HUES48 (cell line): ENCODE data around the gene METAP1.

Source experiments
- H3K27ac ChIP-seq: one replicate; pipeline ENCODE4 v1.7.0; 2013; ENCODE audit warnings: low read depth, low read length, inconsistent platforms
- H3K27me3 ChIP-seq: 2 replicates; pipeline ENCODE4 v1.6.1; 2013; ENCODE audit warnings: mild to moderate bottlenecking, low read length; ENCODE audit not compliant: control insufficient read depth, insufficient read depth
- H3K36me3 ChIP-seq: 2 replicates; pipeline ENCODE4 v1.6.1; 2013; ENCODE audit warnings: low read length; ENCODE audit not compliant: control insufficient read depth, insufficient read depth
- H3K4me1 ChIP-seq: 2 replicates; pipeline ENCODE4 v1.6.1; 2013; ENCODE audit warnings: mild to moderate bottlenecking, low read length; ENCODE audit not compliant: control insufficient read depth, insufficient read depth
- H3K4me3 ChIP-seq: 2 replicates; pipeline ENCODE4 v1.5.1; 2013; ENCODE audit warnings: mild to moderate bottlenecking, low read depth, low read length
- H3K9ac ChIP-seq: 2 replicates; pipeline ENCODE4 v1.6.1; 2013; ENCODE audit warnings: mild to moderate bottlenecking, low read depth, low read length, moderate library complexity
- H3K9me3 ChIP-seq: 2 replicates; pipeline ENCODE4 v1.6.1; 2013; ENCODE audit warnings: low read length; ENCODE audit not compliant: control insufficient read depth, insufficient read depth

The METAP1 gene

DNA sequence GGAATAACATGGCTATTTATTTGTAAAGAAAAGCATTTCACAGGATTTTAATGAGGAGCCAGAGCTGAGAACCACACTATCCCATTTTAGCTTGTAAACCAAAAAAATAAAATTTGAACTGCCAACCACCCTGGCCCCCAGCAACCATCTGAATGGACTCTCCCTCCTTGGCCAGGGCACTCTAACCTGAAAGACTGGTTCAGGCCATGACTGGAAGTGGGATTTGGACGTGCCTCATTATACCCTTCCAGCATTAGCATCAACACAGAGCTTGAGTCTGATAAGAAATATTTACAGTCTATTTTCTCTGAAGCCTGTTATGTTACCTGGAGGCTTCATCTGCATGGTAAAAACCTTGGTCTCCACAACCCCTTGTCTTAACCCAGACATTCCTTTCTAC is 30.0 kb downstream of the METAP1 start:
- H3K9me3 ChIP-seq, result peaks cover 10% of the 10 kb centered on the region; the same call in 1 of the 2 replicates
- H3K4me3 ChIP-seq, result no peak overlapping the region
- peaks cover 35% of the 10 kb centered on the region for H3K4me1 ChIP-seq
- H3K36me3 ChIP-seq, result peaks cover 13% of the 10 kb centered on the region; the same call in 1 of the 2 replicates
- no peak overlapping the region for H3K9ac ChIP-seq
- H3K27me3 ChIP-seq, result no peaks in the 10 kb centered on the region
- H3K27ac ChIP-seq, result no peak overlapping the region

DNA sequence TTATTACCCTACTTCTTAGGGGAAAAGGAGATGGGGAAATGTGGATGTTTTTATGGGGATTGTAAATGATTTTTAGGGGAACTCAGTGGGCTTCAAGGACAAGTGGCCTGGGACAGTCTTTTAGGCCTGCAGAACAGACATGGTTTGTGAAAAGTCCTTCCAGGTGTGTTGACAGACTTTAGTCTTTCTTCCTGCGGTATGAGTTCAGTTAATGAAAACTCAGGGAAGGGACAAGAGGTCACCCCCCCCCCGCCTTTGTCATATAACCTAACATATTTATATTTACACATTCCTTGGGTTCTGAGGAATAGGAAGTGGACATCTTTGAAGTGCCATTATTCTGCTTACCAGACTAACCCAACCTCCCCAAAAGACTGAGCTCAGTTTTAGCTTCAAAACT is 31.8 kb downstream of the METAP1 start:
- H3K4me3 ChIP-seq, result no peak overlapping the region
- H3K36me3 ChIP-seq, result peaks cover 19% of the 10 kb centered on the region; the same call in 1 of the 2 replicates

GRCh38 chr4:99028187-99028586 is 32.7 kb downstream of the METAP1 start:
- H3K36me3 ChIP-seq, result peaks cover 19% of the 10 kb centered on the region; the same call in 1 of the 2 replicates
- no peaks in the 10 kb centered on the region for H3K27me3 ChIP-seq
- no peak overlapping the region for H3K27ac ChIP-seq
- H3K9me3 ChIP-seq, result no peaks in the 10 kb centered on the region
- H3K4me1 ChIP-seq, result peaks cover 39% of the 10 kb centered on the region
- H3K4me3 ChIP-seq, result no peak overlapping the region
- H3K9ac ChIP-seq, result no peak overlapping the region

More for the DNA sequence above, 31.8 kb downstream of the METAP1 start:
- no peaks in the 10 kb centered on the region for H3K9me3 ChIP-seq
- H3K4me1 ChIP-seq, result peaks cover 36% of the 10 kb centered on the region
- no peak overlapping the region for H3K9ac ChIP-seq
- H3K27ac ChIP-seq, result no peak overlapping the region
- H3K27me3 ChIP-seq, result no peaks in the 10 kb centered on the region

DNA sequence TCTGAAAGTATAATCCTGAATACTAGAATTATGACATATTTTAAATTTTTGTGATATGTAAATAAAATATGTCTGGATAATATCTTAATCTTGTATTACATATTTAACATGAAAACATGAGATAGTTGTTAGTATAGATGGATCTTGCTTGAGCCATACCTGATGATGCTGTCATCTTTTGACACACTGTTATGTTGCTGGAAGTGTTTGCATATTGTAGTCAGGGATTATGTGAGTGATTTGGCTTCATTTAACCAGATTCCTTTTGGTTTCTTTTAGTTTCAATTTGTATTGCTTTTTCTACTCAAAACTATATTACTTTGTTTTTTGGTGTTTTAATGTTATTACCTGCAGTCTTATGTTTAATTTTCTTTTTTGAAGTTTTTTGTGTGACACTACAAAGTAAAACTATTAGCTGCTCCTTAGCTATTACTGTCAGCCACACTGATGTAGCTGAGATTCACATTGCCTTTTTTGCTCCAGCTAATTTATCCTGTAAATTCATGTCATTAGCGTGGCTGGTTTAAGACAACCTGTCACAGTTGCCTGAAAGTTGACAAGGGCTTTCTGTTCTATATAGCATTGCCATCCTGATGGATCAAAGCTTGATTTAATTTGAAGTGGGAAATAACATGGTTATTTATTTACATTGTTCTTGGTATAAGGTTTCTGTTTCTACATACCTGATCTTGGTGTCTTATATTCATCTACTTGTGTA is 33.7 kb downstream of the METAP1 start:
- H3K36me3 ChIP-seq, result peaks cover 19% of the 10 kb centered on the region; the same call in 1 of the 2 replicates
- no peaks in the 10 kb centered on the region for H3K9me3 ChIP-seq
- no peak overlapping the region for H3K27ac ChIP-seq
- H3K4me1 ChIP-seq, result peaks cover 30% of the 10 kb centered on the region
- no peaks in the 10 kb centered on the region for H3K27me3 ChIP-seq
- H3K4me3 ChIP-seq, result no peak overlapping the region
- H3K9ac ChIP-seq, result no peak overlapping the region

DNA sequence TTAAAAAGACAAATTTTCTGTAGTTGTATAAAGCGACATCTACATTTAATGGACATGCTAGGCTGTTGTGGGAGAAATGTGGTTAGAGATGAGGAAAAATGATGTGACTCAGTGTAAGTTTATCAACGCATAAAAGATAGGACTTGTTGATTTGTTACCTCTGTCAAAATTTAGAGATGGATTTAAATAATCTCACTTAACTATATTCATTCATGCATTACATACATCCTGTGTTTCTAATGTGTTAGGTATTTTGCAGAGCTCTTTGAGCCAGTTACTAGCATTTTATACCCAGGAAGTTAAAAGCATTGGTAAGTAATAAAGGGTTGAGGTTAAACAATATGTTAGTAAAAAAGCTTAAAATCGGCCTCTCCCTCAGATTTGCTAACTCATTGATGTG is 34.3 kb downstream of the METAP1 start:
- Histone ChIP-seq H3K4me1 (peaks cover 24% of the 10 kb centered on the region), H3K9ac (no peak overlapping the region), H3K9me3 (no peaks in the 10 kb centered on the region), H3K27me3 (no peaks in the 10 kb centered on the region), H3K27ac (no peak overlapping the region), H3K4me3 (no peak overlapping the region), H3K36me3 (peaks cover 19% of the 10 kb centered on the region; the same call in 1 of the 2 replicates)

DNA sequence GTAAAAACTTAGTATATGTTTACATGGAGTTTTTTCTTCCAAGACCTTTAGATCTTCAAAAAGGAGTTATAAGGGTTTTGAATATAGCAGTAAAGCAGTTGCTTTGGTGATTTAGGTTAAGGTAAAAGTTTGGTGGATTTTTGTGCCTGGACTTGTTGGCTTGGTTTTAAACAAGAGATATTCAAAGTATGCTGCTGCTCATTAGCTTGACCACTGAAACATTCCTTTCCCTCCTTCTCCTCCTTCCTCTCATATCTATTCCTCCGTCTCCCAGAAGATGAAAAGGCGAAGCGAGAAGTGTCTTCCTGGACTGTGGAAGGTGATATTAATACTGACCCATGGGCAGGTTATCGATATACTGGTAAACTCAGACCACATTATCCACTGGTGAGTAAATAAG is 38.4 kb downstream of the METAP1 start:
- H3K27ac ChIP-seq, result no peak overlapping the region
- peaks cover 3% of the 10 kb centered on the region; the same call in 1 of the 2 replicates for H3K4me1 ChIP-seq
- no peak overlapping the region for H3K9ac ChIP-seq
- no peaks in the 10 kb centered on the region for H3K9me3 ChIP-seq
- H3K36me3 ChIP-seq, result peaks cover 30% of the 10 kb centered on the region; the same call in 1 of the 2 replicates
- no peaks in the 10 kb centered on the region for H3K27me3 ChIP-seq
- no peak overlapping the region for H3K4me3 ChIP-seq

GRCh38 chr4:99038213-99038612 is 42.7 kb downstream of the METAP1 start:
- Histone ChIP-seq H3K9me3 (no peaks in the 10 kb centered on the region), H3K27ac (no peak overlapping the region), H3K4me1 (no peaks in the 10 kb centered on the region), H3K9ac (no peak overlapping the region), H3K36me3 (peaks cover 33% of the 10 kb centered on the region), H3K27me3 (no peaks in the 10 kb centered on the region), H3K4me3 (no peak overlapping the region)

DNA sequence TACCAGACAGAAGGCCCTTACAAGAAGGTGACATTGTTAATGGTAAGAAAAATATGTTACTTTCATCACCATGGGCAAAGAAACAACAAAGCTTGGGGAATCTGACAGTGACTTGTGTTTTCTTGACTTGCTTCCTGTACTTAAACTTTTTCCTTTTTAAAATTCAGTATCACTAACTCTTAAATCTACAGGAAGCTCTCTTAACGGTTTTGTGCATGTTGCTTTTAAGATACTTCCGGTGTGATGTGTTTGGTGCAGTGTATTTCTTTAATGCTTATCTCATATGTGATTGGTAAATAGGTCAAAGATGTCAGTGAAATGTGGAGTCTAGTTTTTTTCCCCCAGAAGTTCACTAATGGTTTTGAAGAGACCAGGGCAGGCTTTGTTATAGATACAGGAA is 47.8 kb downstream of the METAP1 start:
- Histone ChIP-seq H3K36me3 (peaks cover 52% of the 10 kb centered on the region), H3K27ac (no peak overlapping the region), H3K4me1 (no peaks in the 10 kb centered on the region), H3K9ac (no peak overlapping the region), H3K4me3 (no peak overlapping the region), H3K27me3 (no peaks in the 10 kb centered on the region), H3K9me3 (no peaks in the 10 kb centered on the region)

- Histone ChIP-seq H3K4me1 (no peaks in the 10 kb centered on the region), H3K4me3 (no peak overlapping the region), H3K9me3 (no peaks in the 10 kb centered on the region), H3K27ac (no peak overlapping the region), H3K36me3 (peaks cover 77% of the 10 kb centered on the region), H3K27me3 (no peaks in the 10 kb centered on the region), H3K9ac (no peak overlapping the region)
These were observed 52.2 kb downstream of the METAP1 start for GRCh38 chr4:99047710-99048109.

GRCh38 chr4:99052902-99053301 is 57.4 kb downstream of the METAP1 start:
- Histone ChIP-seq H3K4me1 (0 out of 2 replicates have a peak, but pooled peaks cover 4% of the 10 kb centered on the region), H3K27me3 (no peaks in the 10 kb centered on the region), H3K4me3 (no peak overlapping the region), H3K36me3 (peaks cover 75% of the 10 kb centered on the region), H3K9ac (no peak overlapping the region), H3K9me3 (no peaks in the 10 kb centered on the region), H3K27ac (no peak overlapping the region)

DNA sequence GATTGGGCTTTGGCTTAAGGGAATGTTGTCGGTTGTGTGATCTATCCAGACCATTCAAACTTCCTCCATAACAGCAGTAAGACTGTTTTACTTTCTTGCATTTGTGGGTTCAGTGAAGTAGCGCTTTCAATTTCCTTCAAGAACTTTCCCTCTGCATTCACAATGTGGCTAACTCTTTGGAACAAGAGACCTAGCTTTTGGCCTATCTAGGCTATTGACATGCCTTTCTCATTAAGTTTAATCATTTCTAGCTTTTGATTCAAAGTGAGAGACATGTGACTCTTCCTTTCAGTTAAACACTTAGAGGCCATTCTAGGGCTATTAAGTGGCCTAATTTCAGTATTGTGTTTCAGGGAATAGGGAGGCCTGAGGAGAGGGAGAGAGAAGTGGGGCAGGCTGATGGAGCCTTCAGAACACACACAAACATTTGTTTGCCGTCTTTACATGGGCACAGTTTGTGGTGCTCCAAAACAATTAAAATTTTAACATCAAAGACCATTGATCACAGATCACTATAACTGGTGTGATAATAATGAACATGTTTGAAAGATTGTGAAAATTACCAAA is 59.0 kb downstream of the METAP1 start:
- H3K4me3 ChIP-seq, result no peak overlapping the region
- peaks cover 75% of the 10 kb centered on the region for H3K36me3 ChIP-seq
- H3K27me3 ChIP-seq, result no peaks in the 10 kb centered on the region
- no peaks in the 10 kb centered on the region for H3K9me3 ChIP-seq
- no peak overlapping the region for H3K27ac ChIP-seq
- no peak overlapping the region for H3K9ac ChIP-seq
- 0 out of 2 replicates have a peak, but pooled peaks cover 4% of the 10 kb centered on the region for H3K4me1 ChIP-seq
